H1 (cell line): ENCODE measurements around the gene KMT2E. TPM values are rescaled to one million over a fixed set of nuclear protein-coding genes. Genes with fewer than 3 reads are reported as not detected.

ENCODE experiments used
- CHD2 ChIP-seq: IDR thresholded peaks from 2 replicates; pipeline ENCODE4 v1.6.1; 2012; ENCODE audit warnings: low read length, improper control_type of control experiment
- EGR1 ChIP-seq: IDR thresholded peaks from 2 replicates; pipeline ENCODE4 v1.6.1; 2011; ENCODE audit warnings: low read depth, low read length, borderline replicate concordance
- HDAC2 ChIP-seq, 2 experiments: fragments of 300-600 bp in 1 of 2; sonication (generic) in 1 of 2; IDR thresholded peaks; 2 replicates each; pipeline ENCODE4 v1.6.1; 2011 to 2012; ENCODE audit warnings: low read depth in 2 of 2, low read length in 2 of 2, mild to moderate bottlenecking in 2 of 2, moderate library complexity in 2 of 2, borderline replicate concordance in 1 of 2, inconsistent platforms in 1 of 2
- JUND ChIP-seq: IDR thresholded peaks from 2 replicates; pipeline ENCODE4 v1.6.1; 2011; ENCODE audit warnings: mild to moderate bottlenecking, improper control_type of control experiment, low read length
- YY1 ChIP-seq: IDR thresholded peaks from 2 replicates; pipeline ENCODE4 v1.6.1; 2011; ENCODE audit warnings: low read depth, mild to moderate bottlenecking, low read length
- polyA plus RNA-seq, 7 experiments: library from polyadenylated mRNA; depleted of rRNA in 3 of 7; stranded (reverse) in 5 of 7; unstranded in 2 of 7; fragments of >200 nt in 5 of 7; fragments of 200-250 nt in 2 of 7; gene quantifications; 1 replicate in 5 of 7; 2 replicates in 1 of 7; 4 replicates in 1 of 7; pipeline versions ENCODE4 v1.2.1 to v1.2.3, GENCODE V29; 2011 to 2013; ENCODE audit warnings: missing spikeins in 2 of 7, mixed read lengths in 2 of 7
- total RNA-seq: library from RNA; stranded (reverse); fragmentation: NEBNext Ultra II Directional; extraction: Animal tissue kit (Norgen Biotek cat#: 25700); gene quantifications from 2 replicates; pipeline ENCODE4 v1.2.1, GENCODE V29; 2021

Gene KMT2E
- total and polyA plus RNA-seq, 2 of the 8 experiments (the other 6 are each of a cell fraction or from before 2014, with no cell fraction given), result 10.9 to 45.0 TPM

- TF ChIP-seq HDAC2 (IDR thresholded peaks at IDR 0.05; ENCODE audit: borderline replicate concordance in 1 of 2, low read depth in 2 of 2, low read length in 2 of 2) (no peak), YY1 (no peak), JUND (no peak), EGR1 (no peak), CHD2 (no peak)
These were observed 23.0 kb upstream of the KMT2E start (continued) for GRCh38 chr7:104990983-104991382.
